GM19395 (cell line): Measurements from ENCODE around the gene PRR9.
A peak's percentile ranks its signal among the peaks of the same experiment; 100 is the strongest.
"Not testable (repeated sequence)": the region's sequence is repeated elsewhere in the genome, so short reads cannot be mapped to it uniquely, and the experiment has no call there.

Source experiments
- ATAC-seq: cut with Tn5 transposase; IDR thresholded peaks from one replicate; pipeline ENCODE4 v1.9.1; 2021; ENCODE audit warnings: mild to moderate bottlenecking, moderate library complexity; ENCODE audit not compliant: unreplicated experiment

Gene PRR9

GRCh38 chr1:153229076-153229829 is 11.9 kb downstream of the PRR9 start:
- ATAC-seq = not testable (repeated sequence)

GRCh38 chr1:153231363-153231762 is 14.0 kb downstream of the PRR9 start:
- no peak for ATAC-seq

- no peak for ATAC-seq
These were observed 14.4 kb downstream of the PRR9 start for GRCh38 chr1:153231785-153232184.

GRCh38 chr1:153232553-153232952 is 15.2 kb downstream of the PRR9 start:
- ATAC-seq = no peak

GRCh38 chr1:153233448-153233847 is 16.1 kb downstream of the PRR9 start:
- ATAC-seq = no peak

- no peak for ATAC-seq
These were observed 21.1 kb downstream of the PRR9 start for GRCh38 chr1:153238527-153238926.

GRCh38 chr1:153242160-153242559 is 24.8 kb downstream of the PRR9 start:
- no peak for ATAC-seq

GRCh38 chr1:153245466-153245865 is 28.1 kb downstream of the PRR9 start:
- ATAC-seq = no peak

- ATAC-seq = no peak
These were observed 28.6 kb downstream of the PRR9 start for GRCh38 chr1:153246018-153246417.

- ATAC-seq = no peak
These were observed 29.4 kb downstream of the PRR9 start for GRCh38 chr1:153246825-153247224.

GRCh38 chr1:153248176-153248879 is 30.9 kb downstream of the PRR9 start:
- ATAC-seq = no peak

GRCh38 chr1:153250166-153250565 is 32.8 kb downstream of the PRR9 start:
- ATAC-seq = no peak

GRCh38 chr1:153251087-153251486 is 33.7 kb downstream of the PRR9 start:
- no peak for ATAC-seq

GRCh38 chr1:153251562-153251961 is 34.2 kb downstream of the PRR9 start:
- ATAC-seq = no peak

GRCh38 chr1:153251988-153252387 is 34.6 kb downstream of the PRR9 start:
- no peak for ATAC-seq

GRCh38 chr1:153253076-153253475 is 35.7 kb downstream of the PRR9 start:
- ATAC-seq = no peak

- ATAC-seq = peak; percentile 62
These were observed 36.3 kb downstream of the PRR9 start for GRCh38 chr1:153253693-153254092.

GRCh38 chr1:153259387-153259786 is 42.0 kb downstream of the PRR9 start, which contains the start of gene LORICRIN:
TSS of gene LORICRIN (plus strand) at chr1:153259687. CDS start at chr1:153260950, 1,263 bp downstream.
- no peak for ATAC-seq

- ATAC-seq = no peak
These were observed 43.3 kb downstream of the PRR9 start for GRCh38 chr1:153260585-153261280.

- ATAC-seq = no peak
These were observed 44.1 kb downstream of the PRR9 start for GRCh38 chr1:153261281-153262069.

- ATAC-seq = no peak
These were observed 44.6 kb downstream of the PRR9 start for GRCh38 chr1:153262070-153262366.
